ENCODE measurements around the gene PPRC1.

Gene PPRC1

DNA sequence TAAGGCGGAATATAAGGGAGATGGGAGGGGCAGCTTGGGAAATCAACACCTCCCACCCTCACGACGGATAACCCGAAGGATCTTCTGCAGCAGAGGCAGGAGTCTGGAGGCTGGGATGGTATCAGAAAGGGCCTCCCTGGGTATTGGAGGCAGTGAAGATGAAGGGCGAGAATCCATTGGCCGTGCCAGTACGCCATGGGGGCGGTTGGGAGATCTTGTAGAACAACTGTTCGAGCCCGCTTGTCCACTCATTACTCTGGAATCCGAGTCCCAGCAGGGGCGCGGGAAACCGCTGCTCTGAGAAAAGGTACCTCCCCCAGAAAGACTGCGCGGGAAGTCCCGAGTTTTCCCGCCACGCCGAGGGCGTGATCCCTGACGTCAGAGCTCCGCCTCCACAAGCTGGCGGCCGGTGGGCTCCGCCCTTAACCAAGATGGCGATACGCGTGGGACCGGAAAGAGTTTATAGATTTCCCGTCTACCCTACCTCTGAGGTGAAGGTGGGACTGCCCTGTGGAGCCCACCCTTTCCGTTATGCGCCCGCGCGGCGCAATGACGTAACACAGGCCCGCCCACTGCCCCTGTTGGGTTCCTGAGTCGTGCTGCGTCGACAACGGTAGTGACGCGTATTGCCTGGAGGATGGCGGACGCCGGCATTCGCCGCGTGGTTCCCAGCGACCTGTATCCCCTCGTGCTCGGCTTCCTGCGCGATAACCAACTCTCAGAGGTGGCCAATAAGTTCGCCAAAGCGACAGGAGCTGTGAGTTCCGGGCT lies 19.1 kb downstream of the PPRC1 start, which contains the start of gene NOLC1:
Gene NOLC1 (plus strand): TSS at position 616 of the 771 bp plus-strand sequence. CDS start 22 bp downstream, at position 638.
- WGBS, 2 donors (ENCODE audit: extremely low coverage in 2 of 2, insufficient read length in 2 of 2, insufficient replicate concordance in 1 of 2), result no CpG with 5 or more reads among the region's 59 CpGs

DNA sequence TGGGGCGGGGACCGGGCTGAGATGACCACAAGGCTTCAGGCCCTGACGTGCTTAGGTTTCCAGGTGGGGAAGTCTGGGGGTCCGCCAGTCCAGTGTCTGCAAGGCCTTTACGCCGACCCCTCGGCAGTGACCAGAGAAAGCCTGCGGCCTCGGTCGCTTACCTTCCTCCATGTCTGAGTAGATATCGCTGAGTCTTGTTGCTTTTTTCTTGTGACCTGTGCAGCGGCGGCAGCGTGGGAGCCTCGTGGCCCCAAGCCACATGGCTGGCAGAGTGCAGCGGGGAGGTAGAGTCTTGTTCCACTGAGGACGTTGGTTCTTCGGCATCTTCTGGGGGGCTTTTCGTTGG lies 19.7 kb downstream of the PPRC1 start:
- H2BK120ac ChIP-seq (ENCODE audit: low read depth, low read length), result no peak overlapping the region
- peak overlapping the region; percentile 25 for H3K23ac ChIP-seq (ENCODE audit: low read depth, low read length, poor library complexity)
- peak overlapping the region; percentile 6 for H2AK5ac ChIP-seq (ENCODE audit: low read depth, low read length)
- peak overlapping the region; percentile 91 for H3K9ac ChIP-seq (ENCODE audit: low read depth, low read length, poor library complexity)
- H3K14ac ChIP-seq (ENCODE audit: low read length), result no peak overlapping the region
- H4K8ac ChIP-seq (ENCODE audit: low read depth, low read length), result no peak overlapping the region
- H3K79me1 ChIP-seq (ENCODE audit: low read depth, low read length), result peaks cover 9% of the 10 kb centered on the region
- H2BK5ac ChIP-seq (ENCODE audit: low read length), result peak overlapping the region; percentile 8
- no peak for DNase-seq (ENCODE audit: low spot score)
- no peak overlapping the region for H2BK15ac ChIP-seq (ENCODE audit: low read length)
- H3K36me3 ChIP-seq (replicated peaks in 1 of 2; ENCODE audit: control insufficient read depth in 2 of 2, insufficient read depth in 2 of 2, low read length in 2 of 2), result peaks cover 26 to 68% of the 10 kb centered on the region in 2 donors
- H3K4me3 ChIP-seq (ENCODE audit: low read length in 2 of 2), result peak overlapping the region; percentile 93 to 96
- H4K91ac ChIP-seq (ENCODE audit: low read depth, low read length, poor library complexity), result peak overlapping the region; percentile 7
- H3K9me3 ChIP-seq (replicated peaks in 1 of 2; ENCODE audit: control insufficient read depth in 2 of 2, insufficient read depth in 1 of 2, low read depth in 1 of 2, low read length in 2 of 2), result no peaks in the 10 kb centered on the region
- no peak overlapping the region for H2BK12ac ChIP-seq (ENCODE audit: low read length)
- peak overlapping the region; percentile 92 for H2AFZ ChIP-seq (ENCODE audit: low read length)
- H3K4me1 ChIP-seq (ENCODE audit: control insufficient read depth in 2 of 2, insufficient read depth in 1 of 2, low read depth in 1 of 2, low read length in 2 of 2), result peaks cover 9 to 11% of the 10 kb centered on the region in 2 donors
- peak overlapping the region; percentile 88 for H3K18ac ChIP-seq (ENCODE audit: low read length)
- peak overlapping the region; percentile 44 for H3K27ac ChIP-seq (replicated peaks; ENCODE audit: low read length)
- H3K27me3 ChIP-seq (ENCODE audit: control insufficient read depth in 3 of 3, insufficient read depth in 3 of 3, low read depth in 1 of 3, low read length in 3 of 3), result no peaks in the 10 kb centered on the region
- no peak overlapping the region for H3K4ac ChIP-seq (ENCODE audit: low read length)
- WGBS, 2 donors (ENCODE audit: extremely low coverage in 2 of 2, insufficient read length in 2 of 2, insufficient replicate concordance in 1 of 2), result no CpG with 5 or more reads among the region's 19 CpGs
- peak overlapping the region; percentile 56 for H3K4me2 ChIP-seq (ENCODE audit: insufficient read depth, low read length, poor library complexity, severe bottlenecking)

More for the DNA sequence above, 19.1 kb downstream of the PPRC1 start, which contains the start of gene NOLC1:
- H2BK5ac ChIP-seq (ENCODE audit: low read length), result peak within 1 kb of the TSS; percentile 8
- H3K14ac ChIP-seq (ENCODE audit: low read length), result peak within 1 kb of the TSS; percentile 26
- peak within 1 kb of the TSS; percentile 92 for H2AFZ ChIP-seq (ENCODE audit: low read length)
- H3K4me3 ChIP-seq (ENCODE audit: low read length in 2 of 2), result peak within 1 kb of the TSS; percentile 93 to 96
- H3K27ac ChIP-seq (replicated peaks; ENCODE audit: low read length), result peak within 1 kb of the TSS; percentile 85
- H3K4me1 ChIP-seq (ENCODE audit: control insufficient read depth in 2 of 2, insufficient read depth in 1 of 2, low read depth in 1 of 2, low read length in 2 of 2), result peaks cover 9 to 11% of the 10 kb centered on the region in 2 donors
- peaks cover 7% of the 10 kb centered on the region for H3K79me1 ChIP-seq (ENCODE audit: low read depth, low read length)
- no peak within 1 kb of the TSS for H4K8ac ChIP-seq (ENCODE audit: low read depth, low read length)
- H3K36me3 ChIP-seq (replicated peaks in 1 of 2; ENCODE audit: control insufficient read depth in 2 of 2, insufficient read depth in 2 of 2, low read length in 2 of 2), result peaks cover 26 to 68% of the 10 kb centered on the region in 2 donors
- peak within 1 kb of the TSS; percentile 25 for H3K23ac ChIP-seq (ENCODE audit: low read depth, low read length, poor library complexity)
- peak; percentile 98 for DNase-seq (ENCODE audit: low spot score)
- H3K9me3 ChIP-seq (replicated peaks in 1 of 2; ENCODE audit: control insufficient read depth in 2 of 2, insufficient read depth in 1 of 2, low read depth in 1 of 2, low read length in 2 of 2), result no peaks in the 10 kb centered on the region
- no peaks in the 10 kb centered on the region for H3K27me3 ChIP-seq (ENCODE audit: control insufficient read depth in 3 of 3, insufficient read depth in 3 of 3, low read depth in 1 of 3, low read length in 3 of 3)
- H3K18ac ChIP-seq (ENCODE audit: low read length), result peak within 1 kb of the TSS; percentile 88
- H2AK5ac ChIP-seq (ENCODE audit: low read depth, low read length), result peak within 1 kb of the TSS; percentile 6
- no peak within 1 kb of the TSS for H3K4ac ChIP-seq (ENCODE audit: low read length)
- H3K4me2 ChIP-seq (ENCODE audit: insufficient read depth, low read length, poor library complexity, severe bottlenecking), result peak within 1 kb of the TSS; percentile 56
- H2BK120ac ChIP-seq (ENCODE audit: low read depth, low read length), result no peak within 1 kb of the TSS
- H3K9ac ChIP-seq (ENCODE audit: low read depth, low read length, poor library complexity), result peak within 1 kb of the TSS; percentile 91
- H4K91ac ChIP-seq (ENCODE audit: low read depth, low read length, poor library complexity), result peak within 1 kb of the TSS; percentile 7
- H2BK12ac ChIP-seq (ENCODE audit: low read length), result no peak within 1 kb of the TSS
- no peak within 1 kb of the TSS for H2BK15ac ChIP-seq (ENCODE audit: low read length)

DNA sequence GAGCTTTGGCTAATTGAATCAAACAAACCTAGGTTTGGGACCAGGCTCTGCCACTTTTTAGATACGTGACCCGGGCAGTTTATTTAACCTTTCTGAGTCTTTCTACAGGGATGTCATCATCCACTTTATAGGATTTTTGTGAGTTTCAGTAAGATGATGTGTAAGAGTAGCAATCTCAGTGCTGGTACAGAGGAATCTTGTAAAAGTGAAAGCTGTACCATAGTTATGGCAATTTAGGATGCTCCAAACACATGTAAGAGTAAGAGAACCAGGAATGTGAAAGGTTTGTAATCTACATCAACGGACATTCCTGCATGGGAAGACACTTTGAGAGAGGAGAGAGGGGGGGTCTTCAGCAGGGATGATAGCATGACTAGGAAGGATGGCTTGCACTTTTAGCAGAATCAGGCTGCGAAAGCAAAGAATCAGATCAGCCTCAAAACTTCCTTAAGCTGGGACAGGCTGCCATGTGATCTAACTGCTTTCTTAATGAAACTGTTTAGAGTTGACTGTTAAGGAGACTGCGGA lies 20.3 kb downstream of the PPRC1 start:
- Histone ChIP-seq H3K18ac (ENCODE audit: low read length) (no peak overlapping the region), H3K4me1 (ENCODE audit: control insufficient read depth in 2 of 2, insufficient read depth in 1 of 2, low read depth in 1 of 2, low read length in 2 of 2) (peaks cover 9 to 11% of the 10 kb centered on the region in 2 donors), H3K27me3 (ENCODE audit: control insufficient read depth in 3 of 3, insufficient read depth in 3 of 3, low read depth in 1 of 3, low read length in 3 of 3) (no peaks in the 10 kb centered on the region), H4K8ac (ENCODE audit: low read depth, low read length) (no peak overlapping the region), H2BK12ac (ENCODE audit: low read length) (no peak overlapping the region), H3K4me3 (ENCODE audit: low read length in 2 of 2) (peak overlapping the region; percentile 93 to 96), H3K4me2 (ENCODE audit: insufficient read depth, low read length, poor library complexity, severe bottlenecking) (peak overlapping the region; percentile 56), H2BK15ac (ENCODE audit: low read length) (no peak overlapping the region), H3K23ac (ENCODE audit: low read depth, low read length, poor library complexity) (no peak overlapping the region), H2BK5ac (ENCODE audit: low read length) (no peak overlapping the region), H2AK5ac (ENCODE audit: low read depth, low read length) (no peak overlapping the region), H2BK120ac (ENCODE audit: low read depth, low read length) (no peak overlapping the region), H2AFZ (ENCODE audit: low read length) (no peak overlapping the region), H3K79me1 (ENCODE audit: low read depth, low read length) (peaks cover 9% of the 10 kb centered on the region), H3K27ac (replicated peaks; ENCODE audit: low read length) (no peak overlapping the region), H4K91ac (ENCODE audit: low read depth, low read length, poor library complexity) (no peak overlapping the region), H3K4ac (ENCODE audit: low read length) (no peak overlapping the region), H3K9ac (ENCODE audit: low read depth, low read length, poor library complexity) (no peak overlapping the region), H3K36me3 (replicated peaks in 1 of 2; ENCODE audit: control insufficient read depth in 2 of 2, insufficient read depth in 2 of 2, low read length in 2 of 2) (peaks cover 29 to 68% of the 10 kb centered on the region in 2 donors), H3K14ac (ENCODE audit: low read length) (no peak overlapping the region), H3K9me3 (replicated peaks in 1 of 2; ENCODE audit: control insufficient read depth in 2 of 2, insufficient read depth in 1 of 2, low read depth in 1 of 2, low read length in 2 of 2) (no peaks in the 10 kb centered on the region)
- no peak for DNase-seq (ENCODE audit: low spot score)
- no CpG with 5 or more reads among the region's 5 CpGs for WGBS, 2 donors (ENCODE audit: extremely low coverage in 2 of 2, insufficient read length in 2 of 2, insufficient replicate concordance in 1 of 2)

DNA sequence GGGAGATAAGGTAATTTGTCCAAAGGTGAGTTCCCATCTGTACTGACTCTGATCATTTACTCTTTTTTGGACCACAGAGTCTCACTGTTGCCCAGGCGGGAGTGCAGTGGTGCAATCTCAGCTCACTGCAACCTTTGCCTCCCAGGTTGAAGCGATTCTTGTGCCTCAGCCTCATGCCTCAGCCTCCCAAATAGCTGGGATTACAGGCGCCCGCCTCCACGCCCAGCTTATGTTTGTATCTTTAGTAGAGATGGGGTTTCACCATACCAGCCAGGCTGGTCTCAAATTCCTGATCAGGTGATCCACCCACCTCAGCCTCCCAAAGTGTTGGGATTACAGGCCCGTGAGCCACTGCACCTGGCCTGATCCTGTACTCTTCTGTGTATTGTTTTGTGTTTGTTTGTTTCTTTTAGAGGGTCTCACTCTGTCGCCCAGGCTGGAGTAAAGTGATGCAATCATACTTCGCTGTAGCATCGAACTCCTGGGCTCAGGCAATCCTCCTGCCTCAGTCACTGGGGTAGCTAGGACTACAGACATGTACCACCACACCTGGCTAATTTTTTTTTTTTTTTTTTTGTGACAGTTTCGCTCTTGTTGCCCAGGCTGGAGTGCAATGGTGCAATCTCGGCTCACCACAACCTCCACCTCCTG lies 21.8 kb downstream of the PPRC1 start:
- H3K9me3 ChIP-seq (replicated peaks in 1 of 2; ENCODE audit: control insufficient read depth in 2 of 2, insufficient read depth in 1 of 2, low read depth in 1 of 2, low read length in 2 of 2), result no peaks in the 10 kb centered on the region
- H3K79me1 ChIP-seq (ENCODE audit: low read depth, low read length), result peaks cover 9% of the 10 kb centered on the region
- no peak overlapping the region for H3K18ac ChIP-seq (ENCODE audit: low read length)
- no peak overlapping the region for H2AFZ ChIP-seq (ENCODE audit: low read length)
- no peak overlapping the region for H2AK5ac ChIP-seq (ENCODE audit: low read depth, low read length)
- no peak overlapping the region for H3K4me2 ChIP-seq (ENCODE audit: insufficient read depth, low read length, poor library complexity, severe bottlenecking)
- H4K8ac ChIP-seq (ENCODE audit: low read depth, low read length), result no peak overlapping the region
- H3K9ac ChIP-seq (ENCODE audit: low read depth, low read length, poor library complexity), result no peak overlapping the region
- H2BK12ac ChIP-seq (ENCODE audit: low read length), result no peak overlapping the region
- H3K14ac ChIP-seq (ENCODE audit: low read length), result no peak overlapping the region
- H3K27me3 ChIP-seq (ENCODE audit: control insufficient read depth in 3 of 3, insufficient read depth in 3 of 3, low read depth in 1 of 3, low read length in 3 of 3), result no peaks in the 10 kb centered on the region
- H3K27ac ChIP-seq (replicated peaks; ENCODE audit: low read length), result no peak overlapping the region
- H3K36me3 ChIP-seq (replicated peaks in 1 of 2; ENCODE audit: control insufficient read depth in 2 of 2, insufficient read depth in 2 of 2, low read length in 2 of 2), result peaks cover 25 to 68% of the 10 kb centered on the region in 2 donors
- H3K23ac ChIP-seq (ENCODE audit: low read depth, low read length, poor library complexity), result no peak overlapping the region
- peaks cover 9 to 11% of the 10 kb centered on the region in 2 donors for H3K4me1 ChIP-seq (ENCODE audit: control insufficient read depth in 2 of 2, insufficient read depth in 1 of 2, low read depth in 1 of 2, low read length in 2 of 2)
- no peak for DNase-seq (ENCODE audit: low spot score)
- H3K4ac ChIP-seq (ENCODE audit: low read length), result no peak overlapping the region
- WGBS, 2 donors (ENCODE audit: extremely low coverage in 2 of 2, insufficient read length in 2 of 2, insufficient replicate concordance in 1 of 2), result no CpG with 5 or more reads among the region's 11 CpGs
- H2BK120ac ChIP-seq (ENCODE audit: low read depth, low read length), result no peak overlapping the region
- H2BK5ac ChIP-seq (ENCODE audit: low read length), result no peak overlapping the region
- H4K91ac ChIP-seq (ENCODE audit: low read depth, low read length, poor library complexity), result no peak overlapping the region
- no peak overlapping the region for H2BK15ac ChIP-seq (ENCODE audit: low read length)
- H3K4me3 ChIP-seq (ENCODE audit: low read length in 2 of 2), result no peak overlapping the region

Data from neuronal stem cell (in vitro differentiated cells).